ENCODE data around the gene PHACTR2. TPM values are rescaled to one million over a fixed set of nuclear protein-coding genes. Genes with fewer than 3 reads are reported as not detected.
"Not testable (repeated sequence)": the region's sequence is repeated elsewhere in the genome, so short reads cannot be mapped to it uniquely, and the experiment has no call there.

PHACTR2 gene
- total and polyA plus RNA-seq, 3 donors from 2014 or later: 18.3 to 121 (median 102) TPM

GRCh38 chr6:143778926-143779325 is 101.2 kb downstream of the PHACTR2 start:
- no peaks in the 10 kb centered on the region for H3K9me3 ChIP-seq
- no peak for DNase-seq
- H3K27ac ChIP-seq: peak overlapping the region in 1 of 2 donors; percentile 20
- peaks cover 21% of the 10 kb centered on the region for H3K4me1 ChIP-seq
- intact Hi-C loops (cut with DNase I; ENCODE audit: low total_unique reads): no loop called here
- 39 to 49% methylated on average over 2 of the region's 2 CpGs for WGBS, 2 donors
- no peak for TF ChIP-seq POLR2A (IDR thresholded peaks at IDR 0.05)
- no peak for TF ChIP-seq CTCF (IDR thresholded peaks at IDR 0.05)
- H3K4me3 ChIP-seq: no peak overlapping the region
- no peaks in the 10 kb centered on the region for H3K27me3 ChIP-seq
- H3K36me3 ChIP-seq (ENCODE audit: low read depth, missing control alignments): no peaks in the 10 kb centered on the region

GRCh38 chr6:143782481-143782880 is 104.7 kb downstream of the PHACTR2 start:
- TF ChIP-seq CTCF (IDR thresholded peaks at IDR 0.05): no peak
- TF ChIP-seq POLR2A (IDR thresholded peaks at IDR 0.05): no peak
- Histone ChIP-seq H3K36me3 (ENCODE audit: low read depth, missing control alignments) (no peaks in the 10 kb centered on the region), H3K27me3 (no peaks in the 10 kb centered on the region), H3K4me3 (no peak overlapping the region), H3K4me1 (no peaks in the 10 kb centered on the region), H3K9me3 (no peaks in the 10 kb centered on the region), H3K27ac (peak overlapping the region in 1 of 2 donors; percentile 17)
- 41 to 62% methylated on average over 5 of the region's 5 CpGs for WGBS, 2 donors
- no peak for DNase-seq
- intact Hi-C loops (cut with DNase I; ENCODE audit: low total_unique reads): no loop called here

GRCh38 chr6:143783077-143783476 is 105.3 kb downstream of the PHACTR2 start:
- no peak for TF ChIP-seq CTCF (IDR thresholded peaks at IDR 0.05)
- no peak for TF ChIP-seq POLR2A (IDR thresholded peaks at IDR 0.05)
- intact Hi-C loops (cut with DNase I; ENCODE audit: low total_unique reads): no loop called here
- no peaks in the 10 kb centered on the region for H3K27me3 ChIP-seq
- H3K27ac ChIP-seq: no peak overlapping the region
- H3K4me3 ChIP-seq: no peak overlapping the region
- H3K36me3 ChIP-seq (ENCODE audit: low read depth, missing control alignments): no peaks in the 10 kb centered on the region
- DNase-seq: no peak
- WGBS, 2 donors: 91 to 95% methylated on average over 3 of the region's 3 CpGs
- no peaks in the 10 kb centered on the region for H3K4me1 ChIP-seq
- H3K9me3 ChIP-seq: no peaks in the 10 kb centered on the region

- DNase-seq: no peak
- intact Hi-C loops (cut with DNase I; ENCODE audit: low total_unique reads): no loop called here
- Histone ChIP-seq H3K36me3 (ENCODE audit: low read depth, missing control alignments) (no peaks in the 10 kb centered on the region), H3K27me3 (no peaks in the 10 kb centered on the region), H3K4me1 (no peaks in the 10 kb centered on the region), H3K4me3 (no peak overlapping the region), H3K27ac (no peak overlapping the region), H3K9me3 (no peaks in the 10 kb centered on the region)
- TF ChIP-seq CTCF (IDR thresholded peaks at IDR 0.05): no peak
Observed at GRCh38 chr6:143784316-143784715, 106.6 kb downstream of the PHACTR2 start.

- H3K36me3 ChIP-seq (ENCODE audit: low read depth, missing control alignments); DNase-seq; H3K4me1 ChIP-seq; H3K4me3 ChIP-seq; intact Hi-C loops (cut with DNase I; ENCODE audit: low total_unique reads); H3K27ac ChIP-seq; H3K9me3 ChIP-seq; H3K27me3 ChIP-seq: not testable (repeated sequence)
Observed at GRCh38 chr6:143786371-143786770, 108.6 kb downstream of the PHACTR2 start.

Data from testis (tissue), 3 donors.